22Rv1 (cell line): ENCODE data around the gene KIF26B.

Experiments used
- CTCF ChIP-seq: fragments of 450-650 bp; IDR thresholded peaks from 2 replicates; pipeline ENCODE4 v1.5.1; 2017; ENCODE audit warnings: mild to moderate bottlenecking
- ZFX ChIP-seq: fragments of 450-650 bp; IDR thresholded peaks from 2 replicates; pipeline ENCODE4 v1.6.1; 2017; ENCODE audit warnings: antibody characterized with exemption, borderline replicate concordance

GRCh38 chr1:245205864-245206263 lies 51.1 kb downstream of the KIF26B start:
- TF ChIP-seq CTCF (no peak), ZFX (no peak)
